Astrocyte (in vitro differentiated cells and primary cell): ENCODE measurements around the gene NEIL3. TPM values are rescaled to one million over a fixed set of nuclear protein-coding genes. Genes with fewer than 3 reads are reported as not detected.

Experiments
- DNase-seq: peaks from one replicate; pipeline ENCODE4 v3.0.0-alpha.2; 2010; ENCODE audit warnings: low read depth
- FAIRE-seq: peaks from 2 replicates; lab custom pipeline; 2011; peaks lifted over from hg19 to GRCh38; lab: Jason Lieb, UNC
- H2AFZ ChIP-seq: 2 replicates; pipeline ENCODE4 v1.6.0; 2012; ENCODE audit warnings: low read depth, low read length, inconsistent platforms
- H3K27ac ChIP-seq: 2 replicates; pipeline ENCODE4 v1.5.1; 2011; ENCODE audit warnings: low read depth, low read length, inconsistent platforms
- H3K27me3 ChIP-seq: 2 replicates; pipeline ENCODE4 v1.6.0; 2011; ENCODE audit warnings: low read length, inconsistent platforms; ENCODE audit not compliant: insufficient read depth
- H3K36me3 ChIP-seq: 2 replicates; pipeline ENCODE4 v1.5.1; 2011; ENCODE audit warnings: low read length, inconsistent platforms; ENCODE audit not compliant: insufficient read depth
- H3K4me1 ChIP-seq: 2 replicates; pipeline ENCODE4 v1.5.1; 2011; ENCODE audit warnings: low read length, inconsistent platforms; ENCODE audit not compliant: insufficient read depth
- H3K4me2 ChIP-seq: 2 replicates; pipeline ENCODE4 v1.6.0; 2012; ENCODE audit warnings: low read length, inconsistent platforms
- H3K4me3 ChIP-seq: 2 replicates; pipeline ENCODE4 v1.5.1; 2011; ENCODE audit warnings: low read depth, mild to moderate bottlenecking, low read length, inconsistent platforms; ENCODE audit not compliant: insufficient read depth
- H3K79me2 ChIP-seq: 2 replicates; pipeline ENCODE4 v1.6.0; 2012; ENCODE audit warnings: mild to moderate bottlenecking, low read length, inconsistent platforms; ENCODE audit not compliant: insufficient read depth
- H3K9ac ChIP-seq: 2 replicates; pipeline ENCODE4 v1.6.0; 2012; ENCODE audit warnings: mild to moderate bottlenecking, low read length, inconsistent platforms
- H3K9me3 ChIP-seq: 2 replicates; pipeline ENCODE4 v1.5.1; 2012; ENCODE audit warnings: low read depth, mild to moderate bottlenecking, low read length, inconsistent platforms; ENCODE audit not compliant: insufficient read depth
- H4K20me1 ChIP-seq: 2 replicates; pipeline ENCODE4 v1.6.0; 2012; ENCODE audit warnings: low read length, inconsistent platforms; ENCODE audit not compliant: insufficient read depth
- H3K27ac Mint-ChIP-seq: one replicate; pipeline ENCODE4 v1.8.0; 2021; ENCODE audit warnings: mild to moderate bottlenecking, mixed read lengths; ENCODE audit not compliant: unreplicated experiment
- H3K27me3 Mint-ChIP-seq: one replicate; pipeline ENCODE4 v1.8.0; 2021; ENCODE audit warnings: low read depth, mixed read lengths; ENCODE audit not compliant: unreplicated experiment
- H3K36me3 Mint-ChIP-seq: one replicate; pipeline ENCODE4 v1.8.0; 2021; ENCODE audit warnings: low read depth, mixed read lengths; ENCODE audit not compliant: unreplicated experiment
- H3K4me1 Mint-ChIP-seq: one replicate; pipeline ENCODE4 v1.8.0; 2021; ENCODE audit warnings: low read depth, mixed read lengths; ENCODE audit not compliant: unreplicated experiment
- H3K4me3 Mint-ChIP-seq: one replicate; pipeline ENCODE4 v1.8.0; 2021; ENCODE audit warnings: mild to moderate bottlenecking, moderate library complexity, mixed read lengths; ENCODE audit not compliant: unreplicated experiment
- H3K9me3 Mint-ChIP-seq: one replicate; pipeline ENCODE4 v1.8.0; 2021; ENCODE audit warnings: mild to moderate bottlenecking, mixed read lengths; ENCODE audit not compliant: unreplicated experiment
- EZH2 ChIP-seq: IDR thresholded peaks from 2 replicates; pipeline ENCODE4 v1.6.1; 2012; ENCODE audit warnings: mild to moderate bottlenecking, low read length, inconsistent platforms; ENCODE audit not compliant: insufficient read depth
- total RNA-seq: library from RNA; stranded (reverse); gene quantifications from 2 replicates; pipeline ENCODE4 v1.2.1, GENCODE V29; 2021
- TF ChIP-seq, protein P1 (sequence below): IDR thresholded peaks from 2 replicates; pipeline ENCODE4 v1.5.1; 2011; ENCODE audit warnings: low read depth, mild to moderate bottlenecking, inconsistent platforms, low read length, moderate library complexity; ENCODE audit not compliant: insufficient read depth

Gene NEIL3
- total RNA-seq, 1 donor from 2014 or later = 0.91 TPM

DNA sequence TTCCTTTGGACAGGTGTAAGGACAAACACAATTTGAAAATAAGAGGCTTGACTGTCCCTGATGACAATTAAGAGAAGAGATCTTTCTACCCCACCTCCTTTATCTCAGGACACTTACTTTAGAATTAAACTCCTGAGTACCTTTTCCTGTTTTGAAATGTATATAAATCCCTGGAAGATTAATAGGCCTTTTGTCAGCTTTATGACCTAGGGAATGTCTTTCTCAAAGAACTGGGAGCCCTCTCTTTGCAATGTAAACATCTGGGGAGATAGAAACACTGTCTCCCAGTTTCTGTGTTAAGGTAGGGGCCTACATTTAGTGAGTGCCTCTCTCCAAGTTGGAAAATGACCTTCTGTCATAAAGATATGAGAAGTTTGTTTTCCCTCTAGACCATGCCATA, 100.9 kb downstream of the NEIL3 start:
- Histone ChIP-seq H3K4me3 (no peak overlapping the region), H3K36me3 (no peaks in the 10 kb centered on the region), H3K27ac (no peak overlapping the region), H3K79me2 (no peaks in the 10 kb centered on the region), H3K9ac (no peak overlapping the region), H3K4me1 (no peaks in the 10 kb centered on the region), H3K27me3 (no peaks in the 10 kb centered on the region), H4K20me1 (no peaks in the 10 kb centered on the region), H3K9me3 (no peaks in the 10 kb centered on the region), H2AFZ (no peak overlapping the region), H3K4me2 (no peak overlapping the region)
- no peaks in the 10 kb centered on the region for H3K27me3 Mint-ChIP-seq
- H3K27ac Mint-ChIP-seq = no peak overlapping the region
- H3K9me3 Mint-ChIP-seq = peaks cover 2% of the 10 kb centered on the region
- DNase-seq (no peak), FAIRE-seq (no peak)
- H3K4me3 Mint-ChIP-seq = no peak overlapping the region
- H3K36me3 Mint-ChIP-seq = no peaks in the 10 kb centered on the region
- H3K4me1 Mint-ChIP-seq = no peaks in the 10 kb centered on the region
- TF ChIP-seq EZH2 = no peak
- TF ChIP-seq, protein P1, sequence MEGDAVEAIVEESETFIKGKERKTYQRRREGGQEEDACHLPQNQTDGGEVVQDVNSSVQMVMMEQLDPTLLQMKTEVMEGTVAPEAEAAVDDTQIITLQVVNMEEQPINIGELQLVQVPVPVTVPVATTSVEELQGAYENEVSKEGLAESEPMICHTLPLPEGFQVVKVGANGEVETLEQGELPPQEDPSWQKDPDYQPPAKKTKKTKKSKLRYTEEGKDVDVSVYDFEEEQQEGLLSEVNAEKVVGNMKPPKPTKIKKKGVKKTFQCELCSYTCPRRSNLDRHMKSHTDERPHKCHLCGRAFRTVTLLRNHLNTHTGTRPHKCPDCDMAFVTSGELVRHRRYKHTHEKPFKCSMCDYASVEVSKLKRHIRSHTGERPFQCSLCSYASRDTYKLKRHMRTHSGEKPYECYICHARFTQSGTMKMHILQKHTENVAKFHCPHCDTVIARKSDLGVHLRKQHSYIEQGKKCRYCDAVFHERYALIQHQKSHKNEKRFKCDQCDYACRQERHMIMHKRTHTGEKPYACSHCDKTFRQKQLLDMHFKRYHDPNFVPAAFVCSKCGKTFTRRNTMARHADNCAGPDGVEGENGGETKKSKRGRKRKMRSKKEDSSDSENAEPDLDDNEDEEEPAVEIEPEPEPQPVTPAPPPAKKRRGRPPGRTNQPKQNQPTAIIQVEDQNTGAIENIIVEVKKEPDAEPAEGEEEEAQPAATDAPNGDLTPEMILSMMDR = no peak

DNA sequence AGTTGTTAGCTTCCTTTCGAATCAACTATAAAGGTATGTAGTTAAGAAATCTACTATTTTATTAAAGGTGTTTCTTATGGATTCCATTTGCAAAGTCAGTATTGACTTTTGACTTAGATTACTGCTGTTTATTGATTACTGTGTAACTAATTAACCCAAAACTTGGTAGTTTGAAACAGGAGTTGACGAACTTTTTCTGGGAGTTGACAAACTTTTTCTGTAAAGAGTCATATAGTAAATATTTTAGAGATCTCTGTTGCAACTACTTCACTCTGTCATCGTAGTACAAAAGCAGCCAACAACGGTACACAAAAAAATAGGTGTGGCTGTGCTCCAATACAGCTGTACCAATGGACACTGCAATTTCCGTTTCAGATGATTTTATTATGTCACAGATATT, 102.3 kb downstream of the NEIL3 start:
- peaks cover 7% of the 10 kb centered on the region for H3K9me3 Mint-ChIP-seq
- no peak overlapping the region for H3K4me3 ChIP-seq
- H3K36me3 Mint-ChIP-seq = no peaks in the 10 kb centered on the region
- H3K4me1 Mint-ChIP-seq = no peaks in the 10 kb centered on the region
- H3K9me3 ChIP-seq = no peaks in the 10 kb centered on the region
- TF ChIP-seq EZH2 = no peak
- TF ChIP-seq, protein P1 = no peak
- H3K27ac ChIP-seq = no peak overlapping the region
- H3K4me3 Mint-ChIP-seq = no peak overlapping the region
- H3K9ac ChIP-seq = no peak overlapping the region
- H3K4me1 ChIP-seq = no peaks in the 10 kb centered on the region
- H3K27ac Mint-ChIP-seq = no peak overlapping the region
- FAIRE-seq = no peak
- H2AFZ ChIP-seq = no peak overlapping the region
- no peaks in the 10 kb centered on the region for H3K79me2 ChIP-seq
- H3K4me2 ChIP-seq = no peak overlapping the region
- no peaks in the 10 kb centered on the region for H3K27me3 ChIP-seq
- no peaks in the 10 kb centered on the region for H3K27me3 Mint-ChIP-seq
- no peak for DNase-seq
- H3K36me3 ChIP-seq = no peaks in the 10 kb centered on the region
- H4K20me1 ChIP-seq = no peaks in the 10 kb centered on the region

Other genes with a start within 250 kb of the NEIL3 start
- gene AGA, start 132.6 kb downstream of the NEIL3 start, total RNA-seq = 15.1 and 17.1 TPM in 2 replicates